Transverse colon (tissue), 4 donors: Measurements from ENCODE around the gene TTC28. TPM values are rescaled to one million over a fixed set of nuclear protein-coding genes. Genes with fewer than 3 reads are reported as not detected.

Source experiments
- DNase-seq: peaks from one replicate; pipeline ENCODE4 v3.0.0-alpha.2; 2019
- H3K27ac ChIP-seq, 4 donors: fragments of 200-600 bp; sonication (generic); 2 replicates each; pipeline ENCODE4 v1.5.1; 2016 to 2018; ENCODE audit warnings: inconsistent platforms in 4 of 4
- H3K27me3 ChIP-seq: fragments of 200-600 bp; sonication (generic); 2 replicates; pipeline ENCODE4 v1.5.1; 2017; ENCODE audit warnings: inconsistent platforms
- H3K36me3 ChIP-seq, 4 donors: fragments of 200-600 bp; sonication (generic); 2 replicates each; pipeline ENCODE4 v1.5.1; 2017 to 2019; ENCODE audit warnings: inconsistent platforms in 4 of 4
- H3K4me1 ChIP-seq, 4 donors: fragments of 200-600 bp; sonication (generic); 2 replicates each; pipeline ENCODE4 v1.5.1; 2017 to 2020; ENCODE audit warnings: inconsistent platforms in 4 of 4
- H3K4me3 ChIP-seq, 4 donors: fragments of 200-600 bp; sonication (generic); 1 replicate in 1 of 4; 2 replicates in 3 of 4; pipeline versions ENCODE4 v1.5.1 to v1.6.1; 2017 to 2019; ENCODE audit warnings: inconsistent platforms in 4 of 4
- H3K9me3 ChIP-seq, 2 donors: fragments of 200-600 bp; sonication (generic); 2 replicates each; pipeline ENCODE4 v1.5.1; 2017 to 2019; ENCODE audit warnings: inconsistent platforms in 2 of 2
- CTCF ChIP-seq, 5 experiments: fragments of 200-600 bp in 3 of 5; fragments of 450-650 bp in 2 of 5; sonication (generic) in 3 of 5; IDR thresholded peaks; 1 replicate in 2 of 5; 2 replicates in 3 of 5; pipeline ENCODE4 v1.5.1; 2016 to 2017; ENCODE audit warnings: antibody characterized with exemption in 5 of 5, inconsistent platforms in 3 of 5, mild to moderate bottlenecking in 2 of 5, moderate library complexity in 1 of 5
- EP300 ChIP-seq: sonication (generic); formaldehyde crosslinking; IDR thresholded peaks from one replicate; pipeline ENCODE4 v1.6.1; 2017; ENCODE audit warnings: antibody characterized with exemption, low read depth
- POLR2A ChIP-seq: fragments of 450-650 bp; IDR thresholded peaks from one replicate; pipeline ENCODE4 v1.6.1; 2016; ENCODE audit warnings: antibody characterized with exemption, mild to moderate bottlenecking, moderate library complexity
- POLR2AphosphoS5 ChIP-seq, 3 donors: sonication (generic); formaldehyde crosslinking; IDR thresholded peaks; one replicate each; pipeline ENCODE4 v1.6.1; 2016; ENCODE audit warnings: antibody characterized with exemption in 3 of 3
- WGBS, 2 donors: methylation state at CpG; one replicate each; pipeline ENCODE4 v1.1.5; 2018; ENCODE audit warnings: low coverage in 1 of 2; 5-methylcytosine and 5-hydroxymethylcytosine counted together
- in situ Hi-C, 4 donors: fragments of 200-750 bp; cut with MboI; loops; one replicate each; pipeline versions ENCODE4 v1.15.0 to v1.15.1; 2017; ENCODE audit warnings: low sequenced_read_pairs in 3 of 4, low pct_ligation_motif_present in 1 of 4, low pct_unique_long_range_greater_than_20kb in 1 of 4
- intact Hi-C: fragments of 100-400 bp; cut with DNase I; formaldehyde crosslinking; loops from one replicate; pipeline ENCODE4 v1.15.1; 2023; ENCODE audit warnings: low total_unique reads
- total RNA-seq, 4 donors: library from RNA; depleted of rRNA; stranded (reverse); fragments of >200 nt; gene quantifications; one replicate each; pipeline ENCODE4 v1.1.0, GENCODE V29; 2016

The TTC28 gene
- total RNA-seq, 4 donors from 2014 or later = 7.6 to 84.2 (median 12.4) TPM

GRCh38 chr22:28589102-28589750, 90.4 kb downstream of the TTC28 start:
- no peaks in the 10 kb centered on the region for H3K9me3 ChIP-seq
- H3K4me3 ChIP-seq = no peak overlapping the region
- TF ChIP-seq CTCF (IDR thresholded peaks at IDR 0.05) = no peak
- TF ChIP-seq POLR2A = no peak
- TF ChIP-seq EP300 = no peak
- TF ChIP-seq POLR2AphosphoS5 (IDR thresholded peaks at IDR 0.05) = no peak
- no peak for DNase-seq
- no peak overlapping the region for H3K27ac ChIP-seq
- no peaks in the 10 kb centered on the region for H3K27me3 ChIP-seq
- in situ Hi-C loops = loop anchor here in 3 of 4 donors (25.0 kb wide), 3 partner anchors 448 to 702 kb away; no protein-coding TSS in a partner anchor
- 89 to 100% methylated on average over 2 of the region's 2 CpGs for WGBS, 2 donors
- no peaks in the 10 kb centered on the region for H3K36me3 ChIP-seq
- H3K4me1 ChIP-seq = no peaks in the 10 kb centered on the region
- intact Hi-C loops = no loop called here

- Histone ChIP-seq H3K4me1 (peaks cover 0 to 4% (median 0%) of the 10 kb centered on the region in 4 donors), H3K9me3 (no peaks in the 10 kb centered on the region), H3K27me3 (no peaks in the 10 kb centered on the region), H3K36me3 (no peaks in the 10 kb centered on the region), H3K27ac (no peak overlapping the region), H3K4me3 (no peak overlapping the region)
- intact Hi-C loops = no loop called here
- TF ChIP-seq POLR2A (no peak), CTCF (IDR thresholded peaks at IDR 0.05) (no peak), POLR2AphosphoS5 (IDR thresholded peaks at IDR 0.05) (no peak), EP300 (no peak)
- in situ Hi-C loops = loop anchor here in 3 of 4 donors (25.0 kb wide), 3 partner anchors 452 to 698 kb away; no protein-coding TSS in a partner anchor
- WGBS, 2 donors = 92 to 100% methylated on average over 1 to 11 of the region's 11 CpGs
- no peak for DNase-seq
Observed at GRCh38 chr22:28585324-28585723, 94.3 kb downstream of the TTC28 start.

- Histone ChIP-seq H3K36me3 (no peaks in the 10 kb centered on the region), H3K27ac (no peak overlapping the region), H3K4me1 (peaks cover 0 to 4% (median 0%) of the 10 kb centered on the region in 4 donors), H3K4me3 (no peak overlapping the region), H3K27me3 (no peaks in the 10 kb centered on the region), H3K9me3 (no peaks in the 10 kb centered on the region)
- intact Hi-C loops = no loop called here
- TF ChIP-seq POLR2A (no peak), POLR2AphosphoS5 (IDR thresholded peaks at IDR 0.05) (no peak), CTCF (IDR thresholded peaks at IDR 0.05) (no peak), EP300 (no peak)
- DNase-seq = no peak
- in situ Hi-C loops = loop anchor here in 3 of 4 donors (25.0 kb wide), 3 partner anchors 454 to 696 kb away; no protein-coding TSS in a partner anchor
- WGBS, 2 donors = 84 to 87% methylated on average over 3 of the region's 3 CpGs
Observed at GRCh38 chr22:28582806-28583205, 96.8 kb downstream of the TTC28 start.

GRCh38 chr22:28581016-28581415, 98.6 kb downstream of the TTC28 start:
- peaks cover 0 to 4% (median 0%) of the 10 kb centered on the region in 4 donors for H3K4me1 ChIP-seq
- no peaks in the 10 kb centered on the region for H3K9me3 ChIP-seq
- no peak for TF ChIP-seq POLR2A
- TF ChIP-seq CTCF (IDR thresholded peaks at IDR 0.05) = no peak
- no peak for TF ChIP-seq POLR2AphosphoS5 (IDR thresholded peaks at IDR 0.05)
- no peak for TF ChIP-seq EP300
- no peaks in the 10 kb centered on the region for H3K36me3 ChIP-seq
- no peak overlapping the region for H3K27ac ChIP-seq
- in situ Hi-C loops = loop anchor here in 3 of 4 donors (25.0 kb wide), 3 partner anchors 456 to 694 kb away; no protein-coding TSS in a partner anchor
- no peaks in the 10 kb centered on the region for H3K27me3 ChIP-seq
- no peak for DNase-seq
- WGBS, 2 donors = 84% methylated on average over 7 to 8 of the region's 8 CpGs
- intact Hi-C loops = no loop called here
- no peak overlapping the region for H3K4me3 ChIP-seq
